Ramos (cell line): ENCODE data around the gene NAT9.

ENCODE experiments used
- in situ Hi-C: fragments of 300-500 bp; cut with MboI; formaldehyde crosslinking; loops from one replicate; pipeline ENCODE4 v1.14.3; 2022; ENCODE audit warnings: low sequenced_read_pairs; ENCODE audit not compliant: unreplicated experiment

NAT9 gene

DNA sequence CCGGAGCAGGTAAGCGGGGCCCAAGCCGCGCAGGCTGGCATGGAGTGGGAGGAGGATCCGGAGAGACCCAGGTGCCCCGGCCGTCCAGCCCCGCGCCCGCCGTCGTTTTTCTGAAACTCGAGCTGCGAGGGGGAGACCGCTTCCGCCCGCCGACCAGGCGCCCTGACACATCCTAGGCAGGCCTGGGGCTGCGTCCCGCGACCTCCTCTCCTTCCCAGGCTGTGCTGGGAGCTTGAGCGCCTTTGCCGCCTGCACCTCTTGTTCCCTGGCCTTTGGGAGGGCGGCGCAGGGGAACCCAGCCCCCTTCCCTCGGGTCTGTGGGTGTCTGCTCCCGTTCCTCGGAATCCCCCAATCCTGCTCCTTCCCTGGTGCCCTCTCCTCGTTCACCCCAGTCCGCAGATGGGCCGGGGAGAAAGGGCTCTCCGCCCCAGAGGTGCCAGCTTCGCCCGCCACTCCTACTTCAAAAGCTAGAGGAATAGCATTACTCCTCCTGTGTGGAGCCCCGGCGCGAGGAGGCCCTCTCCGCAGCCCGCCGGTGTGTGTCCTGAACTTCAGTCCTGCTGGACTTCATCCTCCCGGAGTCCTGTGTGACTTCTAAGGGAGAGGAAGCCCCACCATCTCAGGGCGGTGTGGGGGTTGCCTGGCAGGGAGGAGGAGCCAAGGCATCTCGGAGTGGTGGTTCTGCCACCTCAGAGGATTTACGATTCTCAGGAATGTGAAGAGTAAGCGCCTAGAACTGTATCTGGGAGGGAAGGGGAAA is 26.7 kb downstream of the NAT9 start:
- in situ Hi-C loops, result no loop called here

DNA sequence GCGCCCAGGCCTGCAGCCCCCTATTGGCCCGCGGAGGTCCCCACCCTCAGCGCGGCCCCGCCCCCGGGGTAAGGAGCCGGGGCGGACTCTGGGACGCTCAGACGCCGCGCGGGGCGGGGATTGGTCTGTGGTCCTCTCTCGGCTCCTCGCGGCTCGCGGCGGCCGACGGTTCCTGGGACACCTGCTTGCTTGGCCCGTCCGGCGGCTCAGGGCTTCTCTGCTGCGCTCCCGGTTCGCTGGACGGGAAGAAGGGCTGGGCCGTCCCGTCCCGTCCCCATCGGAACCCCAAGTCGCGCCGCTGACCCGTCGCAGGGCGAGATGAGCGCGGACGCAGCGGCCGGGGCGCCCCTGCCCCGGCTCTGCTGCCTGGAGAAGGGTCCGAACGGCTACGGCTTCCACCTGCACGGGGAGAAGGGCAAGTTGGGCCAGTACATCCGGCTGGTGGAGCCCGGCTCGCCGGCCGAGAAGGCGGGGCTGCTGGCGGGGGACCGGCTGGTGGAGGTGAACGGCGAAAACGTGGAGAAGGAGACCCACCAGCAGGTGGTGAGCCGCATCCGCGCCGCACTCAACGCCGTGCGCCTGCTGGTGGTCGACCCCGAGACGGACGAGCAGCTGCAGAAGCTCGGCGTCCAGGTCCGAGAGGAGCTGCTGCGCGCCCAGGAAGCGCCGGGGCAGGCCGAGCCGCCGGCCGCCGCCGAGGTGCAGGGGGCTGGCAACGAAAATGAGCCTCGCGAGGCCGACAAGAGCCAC is 27.4 kb downstream of the NAT9 start, which contains the start of gene NHERF1:
Gene NHERF1, plus strand, starts transcription at position 100 of the 750 bp plus-strand sequence. Its CDS starts 219 bp downstream, at position 319.
- in situ Hi-C loops, result no loop called here

DNA sequence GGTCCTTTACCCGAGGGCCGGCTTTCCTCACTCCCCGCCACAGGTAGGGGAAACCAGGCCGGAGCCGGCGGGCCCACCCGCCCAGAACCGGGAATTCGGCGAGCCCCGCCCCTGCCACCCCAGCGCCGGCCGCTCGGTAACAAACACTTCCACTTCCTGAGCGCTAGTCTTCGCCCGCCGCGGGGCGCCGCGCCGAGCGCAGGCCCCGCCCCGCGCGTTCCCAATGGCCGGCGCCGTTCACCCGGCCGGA is 27.9 kb downstream of the NAT9 start:
- in situ Hi-C loops, result no loop called here

GRCh38 chr17:74746922-74747321 is 29.2 kb downstream of the NAT9 start:
- in situ Hi-C loops, result no loop called here

GRCh38 chr17:74746376-74746775 is 29.8 kb downstream of the NAT9 start:
- in situ Hi-C loops, result no loop called here

DNA sequence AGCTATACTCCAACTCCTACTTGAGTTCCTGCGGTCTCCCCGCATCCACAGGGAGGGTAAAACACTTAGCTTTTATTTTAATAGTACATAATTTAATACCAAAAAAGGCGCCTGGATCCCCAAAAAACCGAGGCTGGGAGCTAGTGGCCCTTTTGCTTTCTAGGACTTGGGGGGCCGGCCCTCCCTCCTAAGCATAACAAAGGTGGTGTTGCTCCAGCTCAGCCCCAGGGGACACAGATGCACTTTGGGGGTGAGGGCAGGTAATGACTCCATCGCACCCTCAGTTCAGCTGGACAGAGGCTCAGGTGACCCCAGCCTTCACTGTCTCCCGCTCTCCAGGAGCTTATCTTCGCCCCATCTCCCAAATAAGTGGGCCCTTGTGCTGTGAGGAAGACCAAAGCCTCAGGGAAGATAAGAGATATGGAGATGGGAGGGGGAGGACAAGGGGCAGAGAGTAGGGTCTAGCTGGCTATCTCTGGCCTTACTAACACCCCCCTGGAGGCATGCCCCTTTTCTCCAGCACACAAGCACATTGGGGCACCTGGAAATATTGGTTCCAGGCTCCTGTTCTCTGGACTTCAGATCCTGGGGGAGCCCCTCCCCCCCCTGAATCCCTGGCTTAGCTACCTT is 30.5 kb downstream of the NAT9 start:
- in situ Hi-C loops, result no loop called here

- in situ Hi-C loops, result no loop called here
Observed at GRCh38 chr17:74744714-74745547, 31.2 kb downstream of the NAT9 start.

DNA sequence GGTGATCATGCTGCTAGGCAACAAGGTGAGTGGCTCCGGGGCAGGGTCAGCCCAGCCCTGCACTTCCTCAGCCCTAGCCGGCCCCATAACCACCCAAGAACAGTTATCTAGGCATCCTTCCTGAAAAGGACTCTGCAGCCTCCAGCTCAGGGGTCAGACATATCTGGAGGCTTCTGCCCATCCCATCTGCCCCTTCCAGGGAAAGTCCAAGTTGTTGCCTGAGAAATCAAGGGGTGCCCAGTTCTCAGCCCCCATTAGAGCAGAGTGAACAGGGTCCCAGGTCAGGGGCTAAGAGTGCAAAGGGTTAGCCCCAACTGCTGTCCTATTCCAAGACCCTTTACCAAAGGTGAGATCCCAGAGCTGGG is 31.8 kb downstream of the NAT9 start:
- in situ Hi-C loops, result no loop called here

DNA sequence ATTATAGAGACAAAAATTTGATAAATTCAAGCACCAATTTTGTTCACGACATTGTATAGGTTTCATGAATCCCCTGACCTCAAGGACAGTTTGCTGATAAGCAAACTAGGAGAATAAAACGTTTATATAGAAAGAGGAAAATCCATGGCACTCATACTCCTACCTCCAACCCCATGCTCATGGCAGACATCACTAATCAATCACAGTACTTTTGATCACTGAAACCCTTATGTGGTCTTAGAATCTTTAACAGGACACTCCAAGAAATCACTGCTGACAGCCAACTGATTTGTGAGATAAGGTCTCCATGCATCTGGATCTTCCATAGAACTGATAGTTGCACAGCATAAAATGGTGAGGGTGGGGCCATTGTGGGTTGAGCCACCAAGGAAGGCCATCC is 32.4 kb downstream of the NAT9 start:
- in situ Hi-C loops, result no loop called here

GRCh38 chr17:74742978-74743545 is 33.1 kb downstream of the NAT9 start:
- in situ Hi-C loops, result no loop called here

DNA sequence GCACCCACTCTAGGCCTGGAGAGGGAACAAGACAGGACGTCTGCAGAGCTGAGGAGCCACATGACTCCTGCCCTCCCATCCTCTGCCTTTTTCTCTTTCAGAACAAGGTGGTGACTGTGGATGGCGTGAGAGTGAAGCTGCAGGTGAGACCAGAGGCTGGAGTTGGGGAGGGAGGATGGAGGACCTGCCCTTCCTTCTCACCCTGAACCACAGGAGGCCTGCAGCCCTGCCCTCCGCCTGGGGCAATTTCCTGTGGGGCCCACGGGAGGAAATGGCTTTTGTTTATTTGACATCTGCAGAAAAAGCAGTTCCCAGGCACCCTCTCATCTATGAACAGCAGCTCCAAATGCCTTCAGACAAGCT is 34.0 kb downstream of the NAT9 start:
- in situ Hi-C loops, result no loop called here

GRCh38 chr17:74740641-74741387 is 35.3 kb downstream of the NAT9 start:
- in situ Hi-C loops, result no loop called here

DNA sequence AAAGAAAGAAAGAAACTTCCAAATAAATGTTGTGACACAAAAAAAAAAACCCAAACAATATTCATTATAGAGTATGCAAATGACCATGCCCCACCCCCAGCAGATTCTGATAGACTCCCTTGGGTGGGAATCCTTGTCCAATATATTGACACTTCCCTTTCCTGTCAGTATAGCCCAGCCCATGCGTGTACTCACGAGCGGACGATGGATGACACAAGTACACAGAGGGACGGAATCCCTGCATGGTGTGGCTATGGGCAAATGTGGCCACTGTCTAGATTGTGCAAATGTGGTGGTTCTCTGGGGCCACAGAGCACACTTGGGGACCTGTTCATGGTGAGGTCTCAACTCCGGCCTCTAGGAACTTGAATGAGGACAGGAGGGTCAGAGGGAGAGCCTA is 36.0 kb downstream of the NAT9 start:
- in situ Hi-C loops, result no loop called here

DNA sequence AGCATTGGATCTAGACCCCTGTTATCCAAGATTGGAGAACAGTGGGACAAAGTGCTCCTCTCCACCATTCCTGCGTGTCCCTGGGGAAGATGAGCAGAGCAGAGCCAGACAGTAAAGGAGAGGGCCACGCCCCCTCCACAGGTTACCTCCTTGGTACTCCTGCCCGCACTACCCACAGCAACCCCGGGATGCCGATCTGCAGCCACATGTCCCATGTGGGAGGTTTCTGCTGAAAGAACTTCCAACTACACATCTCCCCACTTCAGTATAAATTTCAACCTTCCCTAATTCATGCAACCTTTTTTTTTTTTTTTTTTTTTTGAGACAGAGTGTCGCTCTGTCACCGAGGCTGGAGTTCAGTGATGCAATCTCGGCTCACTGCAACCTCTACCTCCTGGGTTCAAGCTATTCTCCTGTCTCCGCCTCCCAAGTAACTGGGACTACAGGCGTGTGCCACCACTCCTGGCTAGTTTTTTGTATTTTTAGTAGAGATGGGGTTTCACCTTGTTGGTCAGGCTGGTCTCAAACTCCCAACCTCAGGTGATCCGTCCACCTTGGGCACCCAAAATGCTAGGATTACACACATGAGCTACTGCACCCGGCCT is 36.8 kb downstream of the NAT9 start:
- in situ Hi-C loops, result no loop called here

GRCh38 chr17:74738051-74738996 is 37.8 kb downstream of the NAT9 start:
- in situ Hi-C loops, result no loop called here

GRCh38 chr17:74737299-74738050 is 38.7 kb downstream of the NAT9 start:
- in situ Hi-C loops, result no loop called here

DNA sequence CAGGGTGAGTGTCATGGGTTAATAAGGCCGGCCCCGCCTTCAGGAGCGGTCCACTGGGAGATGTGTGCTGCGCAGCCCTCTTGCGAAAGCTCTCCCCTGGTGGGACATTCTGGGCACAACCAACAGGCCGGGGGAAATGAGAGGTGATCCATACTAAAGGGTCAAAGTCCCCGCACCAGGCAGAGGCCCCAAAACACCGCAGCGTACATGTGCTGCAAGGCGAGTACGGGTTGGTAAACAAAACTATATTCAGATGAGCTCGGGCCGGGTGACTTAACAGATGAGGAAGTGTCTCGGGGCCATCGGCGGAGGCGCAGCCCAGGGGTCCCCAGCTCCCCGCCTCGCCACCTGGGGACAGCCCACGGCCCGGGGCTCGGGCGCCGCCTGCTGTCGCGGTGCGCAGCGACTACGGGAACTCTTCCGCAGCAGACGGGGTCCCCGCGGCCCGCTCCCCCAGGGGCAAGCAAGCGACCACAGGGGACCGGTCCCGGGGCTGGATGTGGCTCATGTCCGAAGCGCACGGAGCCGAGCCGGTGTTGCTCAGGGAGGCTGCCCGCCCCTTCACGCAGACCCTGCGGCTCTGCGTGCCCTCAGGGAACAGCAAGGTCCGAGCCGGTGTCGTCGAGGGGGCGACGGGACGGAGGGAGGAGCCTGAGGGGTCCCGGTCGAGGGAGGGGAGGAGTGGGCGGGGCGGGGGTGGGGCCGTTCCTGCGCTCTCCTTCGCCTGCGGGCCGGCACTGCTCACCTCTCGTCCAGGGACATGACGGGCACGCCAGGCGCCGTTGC is 39.4 kb downstream of the NAT9 start, which contains the start of gene RAB37:
Gene RAB37, plus strand, starts transcription at position 744 of the 786 bp plus-strand sequence. Its CDS starts 17 bp downstream, at position 761.
- in situ Hi-C loops, result no loop called here
